ENCODE results near the gene HBS1L. TPM values are rescaled to one million over a fixed set of nuclear protein-coding genes. Genes with fewer than 3 reads are reported as not detected.
"Not testable (repeated sequence)": the region's sequence is repeated elsewhere in the genome, so short reads cannot be mapped to it uniquely, and the experiment has no call there.

The HBS1L gene
- total RNA-seq, 1 donor from 2014 or later = 77.7 TPM

DNA sequence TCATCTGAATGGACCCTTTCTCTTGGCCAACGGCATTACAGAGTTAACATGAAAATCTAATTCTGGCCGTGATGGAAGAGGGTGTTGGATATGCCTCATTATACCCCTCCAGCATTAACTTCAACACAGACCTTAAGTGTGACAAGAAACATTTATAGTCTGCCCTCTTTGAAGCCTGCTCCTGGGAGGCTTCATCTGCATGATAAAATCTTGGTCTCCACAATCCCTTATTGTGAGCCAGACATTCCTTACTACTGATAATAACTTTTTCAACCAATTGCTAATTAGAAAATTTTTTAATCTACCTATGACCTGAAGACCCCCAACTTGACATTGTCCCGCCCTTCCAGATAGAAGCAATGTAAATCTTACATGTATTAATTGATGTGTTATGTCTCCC is 9.3 kb upstream of the HBS1L start:
- Mint-ChIP-seq H3K27me3 (ENCODE audit: unreplicated experiment) (peaks cover 28% of the 10 kb centered on the region), H3K4me3 (ENCODE audit: unreplicated experiment) (no peak overlapping the region), H3K9me3 (ENCODE audit: unreplicated experiment) (no peaks in the 10 kb centered on the region), H3K4me1 (ENCODE audit: unreplicated experiment) (no peaks in the 10 kb centered on the region), H3K36me3 (ENCODE audit: unreplicated experiment) (no peaks in the 10 kb centered on the region), H3K27ac (ENCODE audit: unreplicated experiment) (no peak overlapping the region)
- no peak for DNase-seq (ENCODE audit: extremely low spot score, unreplicated experiment)
- no peak for TF ChIP-seq CTCF (IDR thresholded peaks at IDR 0.05)

- Mint-ChIP-seq H3K36me3 (ENCODE audit: unreplicated experiment) (no peaks in the 10 kb centered on the region), H3K9me3 (ENCODE audit: unreplicated experiment) (no peaks in the 10 kb centered on the region), H3K4me3 (ENCODE audit: unreplicated experiment) (no peak overlapping the region), H3K27me3 (ENCODE audit: unreplicated experiment) (peaks cover 35% of the 10 kb centered on the region), H3K4me1 (ENCODE audit: unreplicated experiment) (no peaks in the 10 kb centered on the region), H3K27ac (ENCODE audit: unreplicated experiment) (no peak overlapping the region)
- no peak for TF ChIP-seq CTCF (IDR thresholded peaks at IDR 0.05)
- DNase-seq (ENCODE audit: extremely low spot score, unreplicated experiment) = no peak
Observed at GRCh38 chr6:135062735-135063134, 8.1 kb upstream of the HBS1L start.

DNA sequence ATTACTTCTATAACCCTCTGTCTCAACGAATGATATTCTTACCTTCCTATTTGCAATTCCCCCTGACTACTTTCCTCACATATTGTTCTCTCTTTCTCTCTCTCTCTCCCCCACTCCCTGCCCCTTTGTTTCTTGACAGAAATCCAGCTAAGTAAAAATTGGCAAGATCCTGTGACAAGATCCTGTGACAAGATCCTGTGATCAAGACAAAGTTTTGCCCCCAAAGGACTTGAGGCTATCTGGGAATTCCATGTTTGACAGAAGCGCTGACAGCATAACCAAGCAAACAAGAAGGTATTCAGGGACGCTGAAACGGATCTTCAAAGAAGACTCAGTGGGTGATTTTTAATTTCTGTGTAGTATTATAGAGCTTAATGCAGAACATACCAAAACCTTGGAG is 5.5 kb upstream of the HBS1L start:
- TF ChIP-seq CTCF (IDR thresholded peaks at IDR 0.05) = no peak
- Mint-ChIP-seq H3K4me1 (ENCODE audit: unreplicated experiment) (peaks cover 2% of the 10 kb centered on the region), H3K27me3 (ENCODE audit: unreplicated experiment) (peaks cover 35% of the 10 kb centered on the region), H3K27ac (ENCODE audit: unreplicated experiment) (no peak overlapping the region), H3K9me3 (ENCODE audit: unreplicated experiment) (no peaks in the 10 kb centered on the region), H3K4me3 (ENCODE audit: unreplicated experiment) (no peak overlapping the region), H3K36me3 (ENCODE audit: unreplicated experiment) (no peaks in the 10 kb centered on the region)
- no peak for DNase-seq (ENCODE audit: extremely low spot score, unreplicated experiment)

DNA sequence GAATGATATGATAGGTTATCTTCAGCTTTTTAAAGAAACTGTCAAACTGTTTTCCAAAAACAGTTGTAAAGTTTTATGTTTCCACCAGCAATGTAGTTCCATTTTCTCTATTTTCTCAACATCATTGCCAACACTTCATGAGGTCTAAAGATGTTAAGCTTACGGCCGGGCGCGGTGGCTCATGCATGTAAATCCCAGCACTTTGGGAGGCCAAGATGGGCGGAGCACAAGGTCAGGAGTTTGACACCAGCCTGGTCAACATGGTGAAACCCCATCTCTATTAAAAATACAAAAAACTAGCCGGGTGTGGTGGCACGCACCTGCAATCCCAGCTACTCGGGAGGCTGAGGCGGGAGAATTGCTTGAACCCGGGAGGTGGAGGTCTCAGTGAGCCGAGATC is 3.7 kb upstream of the HBS1L start:
- Mint-ChIP-seq H3K27me3 (ENCODE audit: unreplicated experiment) (peaks cover 35% of the 10 kb centered on the region), H3K4me1 (ENCODE audit: unreplicated experiment) (peaks cover 18% of the 10 kb centered on the region)
- H3K4me3 Mint-ChIP-seq (ENCODE audit: unreplicated experiment); H3K27ac Mint-ChIP-seq (ENCODE audit: unreplicated experiment); H3K9me3 Mint-ChIP-seq (ENCODE audit: unreplicated experiment); DNase-seq (ENCODE audit: extremely low spot score, unreplicated experiment); H3K36me3 Mint-ChIP-seq (ENCODE audit: unreplicated experiment): not testable (repeated sequence)

DNA sequence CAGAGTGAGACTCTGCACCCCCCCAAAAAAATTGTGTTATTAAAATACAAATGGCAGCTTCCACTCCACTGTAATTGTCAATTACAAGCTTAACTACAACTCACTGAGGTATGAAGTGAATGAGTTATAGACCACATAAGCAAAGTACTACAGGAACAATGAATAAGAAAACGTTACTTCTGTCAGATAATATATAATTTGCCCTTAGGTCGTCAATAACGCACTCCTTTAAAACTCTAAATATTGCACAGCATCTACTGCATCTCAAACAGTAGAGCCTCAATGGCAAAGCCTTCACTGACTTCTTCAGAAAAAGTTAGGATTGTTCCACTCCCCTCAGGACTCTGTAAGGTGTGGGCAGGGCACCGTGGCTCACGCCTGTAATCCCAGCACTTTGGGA is 2.0 kb upstream of the HBS1L start:
- no peak for DNase-seq (ENCODE audit: extremely low spot score, unreplicated experiment)
- H3K4me3 Mint-ChIP-seq (ENCODE audit: unreplicated experiment) = no peak overlapping the region
- H3K9me3 Mint-ChIP-seq (ENCODE audit: unreplicated experiment) = no peaks in the 10 kb centered on the region

More for the DNA sequence above, 2.0 kb upstream of the HBS1L start:
- TF ChIP-seq CTCF (IDR thresholded peaks at IDR 0.05) = no peak
- peaks cover 28% of the 10 kb centered on the region for H3K27me3 Mint-ChIP-seq (ENCODE audit: unreplicated experiment)
- no peaks in the 10 kb centered on the region for H3K36me3 Mint-ChIP-seq (ENCODE audit: unreplicated experiment)
- H3K27ac Mint-ChIP-seq (ENCODE audit: unreplicated experiment) = no peak overlapping the region
- peaks cover 27% of the 10 kb centered on the region for H3K4me1 Mint-ChIP-seq (ENCODE audit: unreplicated experiment)

All from osteocyte (in vitro differentiated cells).